Measurements from ENCODE around the gene KCMF1.
A peak's percentile ranks its signal among the peaks of the same experiment; 100 is the strongest.

The KCMF1 gene

GRCh38 chr2:85042330-85042729, 71.4 kb downstream of the KCMF1 start:
- no peaks in the 10 kb centered on the region for H3K9me3 ChIP-seq (ENCODE audit: control insufficient read depth, low read depth, low read length)
- H3K36me3 ChIP-seq (ENCODE audit: control insufficient read depth, low read depth, low read length) = peaks cover 58% of the 10 kb centered on the region
- H3K27ac ChIP-seq (ENCODE audit: low read length) = no peak overlapping the region
- H3K9ac ChIP-seq (ENCODE audit: low read length) = no peak overlapping the region
- H3K4me1 ChIP-seq (ENCODE audit: control insufficient read depth, low read depth, low read length) = no peaks in the 10 kb centered on the region
- no peaks in the 10 kb centered on the region for H3K27me3 ChIP-seq (ENCODE audit: control insufficient read depth, insufficient read depth, low read length)
- H3K4me3 ChIP-seq (ENCODE audit: low read length) = no peak overlapping the region

GRCh38 chr2:85048534-85048933, 77.6 kb downstream of the KCMF1 start:
- no peaks in the 10 kb centered on the region for H3K4me1 ChIP-seq (ENCODE audit: control insufficient read depth, low read depth, low read length)
- no peak overlapping the region for H3K4me3 ChIP-seq (ENCODE audit: low read length)
- H3K27ac ChIP-seq (ENCODE audit: low read length) = no peak overlapping the region
- no peak overlapping the region for H3K9ac ChIP-seq (ENCODE audit: low read length)
- no peaks in the 10 kb centered on the region for H3K9me3 ChIP-seq (ENCODE audit: control insufficient read depth, low read depth, low read length)
- no peaks in the 10 kb centered on the region for H3K27me3 ChIP-seq (ENCODE audit: control insufficient read depth, insufficient read depth, low read length)
- H3K36me3 ChIP-seq (ENCODE audit: control insufficient read depth, low read depth, low read length) = peaks cover 83% of the 10 kb centered on the region

- no peak overlapping the region for H3K27ac ChIP-seq (ENCODE audit: low read length)
- no peak overlapping the region for H3K9ac ChIP-seq (ENCODE audit: low read length)
- peaks cover 82% of the 10 kb centered on the region for H3K36me3 ChIP-seq (ENCODE audit: control insufficient read depth, low read depth, low read length)
- H3K4me3 ChIP-seq (ENCODE audit: low read length) = no peak overlapping the region
- no peaks in the 10 kb centered on the region for H3K9me3 ChIP-seq (ENCODE audit: control insufficient read depth, low read depth, low read length)
- no peaks in the 10 kb centered on the region for H3K4me1 ChIP-seq (ENCODE audit: control insufficient read depth, low read depth, low read length)
- H3K27me3 ChIP-seq (ENCODE audit: control insufficient read depth, insufficient read depth, low read length) = no peaks in the 10 kb centered on the region
Measured at GRCh38 chr2:85049236-85049635, 78.3 kb downstream of the KCMF1 start.

GRCh38 chr2:85053802-85054201, 82.8 kb downstream of the KCMF1 start:
- H3K9me3 ChIP-seq (ENCODE audit: control insufficient read depth, low read depth, low read length) = no peaks in the 10 kb centered on the region
- no peaks in the 10 kb centered on the region for H3K27me3 ChIP-seq (ENCODE audit: control insufficient read depth, insufficient read depth, low read length)
- peaks cover 9% of the 10 kb centered on the region for H3K4me1 ChIP-seq (ENCODE audit: control insufficient read depth, low read depth, low read length)
- H3K27ac ChIP-seq (ENCODE audit: low read length) = no peak overlapping the region
- H3K9ac ChIP-seq (ENCODE audit: low read length) = no peak overlapping the region
- no peak overlapping the region for H3K4me3 ChIP-seq (ENCODE audit: low read length)
- H3K36me3 ChIP-seq (ENCODE audit: control insufficient read depth, low read depth, low read length) = peaks cover 42% of the 10 kb centered on the region

GRCh38 chr2:85057226-85057962, 86.4 kb downstream of the KCMF1 start:
- H3K9me3 ChIP-seq (ENCODE audit: control insufficient read depth, low read depth, low read length) = no peaks in the 10 kb centered on the region
- no peak overlapping the region for H3K27ac ChIP-seq (ENCODE audit: low read length)
- H3K4me1 ChIP-seq (ENCODE audit: control insufficient read depth, low read depth, low read length) = peaks cover 9% of the 10 kb centered on the region
- no peak overlapping the region for H3K9ac ChIP-seq (ENCODE audit: low read length)
- no peak overlapping the region for H3K4me3 ChIP-seq (ENCODE audit: low read length)
- peaks cover 15% of the 10 kb centered on the region for H3K36me3 ChIP-seq (ENCODE audit: control insufficient read depth, low read depth, low read length)
- no peaks in the 10 kb centered on the region for H3K27me3 ChIP-seq (ENCODE audit: control insufficient read depth, insufficient read depth, low read length)

GRCh38 chr2:85061896-85062295, 90.9 kb downstream of the KCMF1 start:
- Histone ChIP-seq H3K9ac (ENCODE audit: low read length) (no peak overlapping the region), H3K27me3 (ENCODE audit: control insufficient read depth, insufficient read depth, low read length) (peaks cover 23% of the 10 kb centered on the region), H3K4me1 (ENCODE audit: control insufficient read depth, low read depth, low read length) (peaks cover 27% of the 10 kb centered on the region), H3K27ac (ENCODE audit: low read length) (no peak overlapping the region), H3K36me3 (ENCODE audit: control insufficient read depth, low read depth, low read length) (no peaks in the 10 kb centered on the region), H3K9me3 (ENCODE audit: control insufficient read depth, low read depth, low read length) (no peaks in the 10 kb centered on the region), H3K4me3 (ENCODE audit: low read length) (no peak overlapping the region)

GRCh38 chr2:85062565-85062964, 91.6 kb downstream of the KCMF1 start:
- H3K27ac ChIP-seq (ENCODE audit: low read length) = no peak overlapping the region

GRCh38 chr2:85063981-85064599, 93.1 kb downstream of the KCMF1 start:
- H3K9me3 ChIP-seq (ENCODE audit: control insufficient read depth, low read depth, low read length) = no peaks in the 10 kb centered on the region
- H3K4me1 ChIP-seq (ENCODE audit: control insufficient read depth, low read depth, low read length) = peaks cover 18% of the 10 kb centered on the region
- no peak overlapping the region for H3K4me3 ChIP-seq (ENCODE audit: low read length)
- H3K27me3 ChIP-seq (ENCODE audit: control insufficient read depth, insufficient read depth, low read length) = peaks cover 23% of the 10 kb centered on the region
- no peak overlapping the region for H3K27ac ChIP-seq (ENCODE audit: low read length)
- no peaks in the 10 kb centered on the region for H3K36me3 ChIP-seq (ENCODE audit: control insufficient read depth, low read depth, low read length)
- H3K9ac ChIP-seq (ENCODE audit: low read length) = no peak overlapping the region

More at GRCh38 chr2:85062565-85062964, 91.6 kb downstream of the KCMF1 start:
- H3K36me3 ChIP-seq (ENCODE audit: control insufficient read depth, low read depth, low read length) = no peaks in the 10 kb centered on the region
- peaks cover 23% of the 10 kb centered on the region for H3K4me1 ChIP-seq (ENCODE audit: control insufficient read depth, low read depth, low read length)
- no peaks in the 10 kb centered on the region for H3K9me3 ChIP-seq (ENCODE audit: control insufficient read depth, low read depth, low read length)
- no peak overlapping the region for H3K4me3 ChIP-seq (ENCODE audit: low read length)
- H3K9ac ChIP-seq (ENCODE audit: low read length) = no peak overlapping the region
- peaks cover 23% of the 10 kb centered on the region for H3K27me3 ChIP-seq (ENCODE audit: control insufficient read depth, insufficient read depth, low read length)

- H3K4me3 ChIP-seq (ENCODE audit: low read length) = peak overlapping the region; percentile 29
- peaks cover 18% of the 10 kb centered on the region for H3K4me1 ChIP-seq (ENCODE audit: control insufficient read depth, low read depth, low read length)
- no peaks in the 10 kb centered on the region for H3K36me3 ChIP-seq (ENCODE audit: control insufficient read depth, low read depth, low read length)
- H3K27ac ChIP-seq (ENCODE audit: low read length) = no peak overlapping the region
- peaks cover 23% of the 10 kb centered on the region for H3K27me3 ChIP-seq (ENCODE audit: control insufficient read depth, insufficient read depth, low read length)
- no peak overlapping the region for H3K9ac ChIP-seq (ENCODE audit: low read length)
- no peaks in the 10 kb centered on the region for H3K9me3 ChIP-seq (ENCODE audit: control insufficient read depth, low read depth, low read length)
Measured at GRCh38 chr2:85064927-85065577, 94.1 kb downstream of the KCMF1 start.

GRCh38 chr2:85066006-85066740, 95.2 kb downstream of the KCMF1 start:
- H3K36me3 ChIP-seq (ENCODE audit: control insufficient read depth, low read depth, low read length) = no peaks in the 10 kb centered on the region
- H3K27me3 ChIP-seq (ENCODE audit: control insufficient read depth, insufficient read depth, low read length) = peaks cover 23% of the 10 kb centered on the region
- no peak overlapping the region for H3K9ac ChIP-seq (ENCODE audit: low read length)
- H3K4me1 ChIP-seq (ENCODE audit: control insufficient read depth, low read depth, low read length) = peaks cover 18% of the 10 kb centered on the region
- H3K27ac ChIP-seq (ENCODE audit: low read length) = no peak overlapping the region
- no peaks in the 10 kb centered on the region for H3K9me3 ChIP-seq (ENCODE audit: control insufficient read depth, low read depth, low read length)
- H3K4me3 ChIP-seq (ENCODE audit: low read length) = no peak overlapping the region

- Histone ChIP-seq H3K4me3 (ENCODE audit: low read length) (peak overlapping the region; percentile 34), H3K9ac (ENCODE audit: low read length) (no peak overlapping the region)
Measured at GRCh38 chr2:85066874-85067351, 96.0 kb downstream of the KCMF1 start.

More at GRCh38 chr2:85066874-85067351, 96.0 kb downstream of the KCMF1 start:
- no peaks in the 10 kb centered on the region for H3K36me3 ChIP-seq (ENCODE audit: control insufficient read depth, low read depth, low read length)
- peaks cover 18% of the 10 kb centered on the region for H3K4me1 ChIP-seq (ENCODE audit: control insufficient read depth, low read depth, low read length)
- no peak overlapping the region for H3K27ac ChIP-seq (ENCODE audit: low read length)
- peaks cover 23% of the 10 kb centered on the region for H3K27me3 ChIP-seq (ENCODE audit: control insufficient read depth, insufficient read depth, low read length)
- H3K9me3 ChIP-seq (ENCODE audit: control insufficient read depth, low read depth, low read length) = no peaks in the 10 kb centered on the region

All from iPS-18a (cell line).